HepG2 (cell line): ENCODE results near the gene BCDIN3D. TPM values are rescaled to one million over a fixed set of nuclear protein-coding genes. Genes with fewer than 3 reads are reported as not detected.

Experiments used
- ATAC-seq: fragments of 200-7000 bp; cut with Tn5 transposase; 3 replicates; pipeline ENCODE4 v1.9.1; 2020; ENCODE audit warnings: mild to moderate bottlenecking, moderate library complexity
- BruUV-seq: library from RNA; stranded (reverse); fragments of 400-500 nt; replicated peaks from 2 replicates; lab custom pipeline; 2021; lab: Mats Ljungman, UMichigan
- CTCF ChIA-PET: fragments of 300-600 bp; formaldehyde crosslinking; extraction: SDS; loops from one replicate; lab custom pipeline; 2021; ENCODE audit warnings: low total read pairs, inconsistent platforms, low intra/inter-chr PET ratio; lab: Yijun Ruan, JAX
- POLR2A ChIA-PET: fragments of 350-600 bp; sonication (Branson Sonifier 250); formaldehyde crosslinking; loops from one replicate; lab custom pipeline; 2020; ENCODE audit warnings: antibody characterized with exemption, inconsistent platforms; lab: Yijun Ruan, JAX
- DNase-seq: peaks from one replicate; pipeline ENCODE4 v3.0.0-alpha.2; 2015; ENCODE audit warnings: low spot score
- FAIRE-seq: peaks from 3 replicates; lab custom pipeline; 2011; peaks lifted over from hg19 to GRCh38; lab: Jason Lieb, UNC
- H2AFZ ChIP-seq: one replicate; pipeline ENCODE4 v1.6.1; 2011; ENCODE audit warnings: low read length, inconsistent platforms
- H3K27ac ChIP-seq: fragments of 300-600 bp; 3 replicates; pipeline ENCODE4 v1.8.0; 2011; ENCODE audit warnings: mixed run types, mild to moderate bottlenecking, mixed read lengths, low read length, inconsistent platforms; ENCODE audit not compliant: insufficient read depth; ENCODE audit errors: extremely low read length
- H3K27me3 ChIP-seq, 2 experiments: fragments of 200-600 bp in 1 of 2; 2 replicates in 1 of 2; 3 replicates in 1 of 2; pipeline versions ENCODE4 v1.6.0 to v1.8.0; 2011; ENCODE audit warnings: low read length in 2 of 2, mild to moderate bottlenecking in 2 of 2, moderate library complexity in 2 of 2, inconsistent platforms in 1 of 2; ENCODE audit not compliant: insufficient read depth in 2 of 2, control insufficient read depth in 1 of 2
- H3K36me3 ChIP-seq, 2 experiments: fragments of 200-600 bp in 1 of 2; replicated peaks in 1 of 2; 2 replicates in 1 of 2; 3 replicates in 1 of 2; pipeline versions ENCODE4 v1.5.1 to v1.8.0; 2011; ENCODE audit warnings: low read length in 2 of 2, inconsistent platforms in 1 of 2; ENCODE audit not compliant: insufficient read depth in 2 of 2, control insufficient read depth in 1 of 2
- H3K4me1 ChIP-seq: 2 replicates; pipeline ENCODE4 v1.5.1; 2012; ENCODE audit warnings: low read length, inconsistent platforms; ENCODE audit not compliant: insufficient read depth
- H3K4me2 ChIP-seq: 2 replicates; pipeline ENCODE4 v1.6.0; 2011; ENCODE audit warnings: low read depth, low read length, inconsistent platforms
- H3K4me3 ChIP-seq, 3 experiments: fragments of 200-600 bp in 1 of 3; sonication (generic), shearing (Covaris generic) in 1 of 3; replicated peaks in 1 of 3; 2 replicates each; pipeline ENCODE4 v1.5.1; 2011 to 2016; ENCODE audit warnings: low read length in 3 of 3, inconsistent platforms in 2 of 3, low read depth in 2 of 3, mild to moderate bottlenecking in 2 of 3, control low read depth in 1 of 3, mixed read lengths in 1 of 3; ENCODE audit not compliant: insufficient read depth in 1 of 3
- H3K79me2 ChIP-seq: one replicate; pipeline ENCODE4 v1.6.1; 2011; ENCODE audit warnings: low read length, inconsistent platforms; ENCODE audit not compliant: insufficient read depth
- H3K9ac ChIP-seq: 2 replicates; pipeline ENCODE4 v1.6.0; 2011; ENCODE audit warnings: mild to moderate bottlenecking, low read depth, low read length, inconsistent platforms; ENCODE audit not compliant: insufficient read depth
- H3K9me3 ChIP-seq: 2 replicates; pipeline ENCODE4 v1.5.1; 2012; ENCODE audit warnings: mild to moderate bottlenecking, low read length
- H4K20me1 ChIP-seq: 2 replicates; pipeline ENCODE4 v1.6.0; 2011; ENCODE audit warnings: inconsistent platforms, mild to moderate bottlenecking, low read length, moderate library complexity; ENCODE audit not compliant: insufficient read depth
- ETV6 ChIP-seq: sonication (generic); formaldehyde crosslinking; conservative IDR thresholded peaks from 2 replicates; pipeline ENCODE4 v1.4.0; 2020; ENCODE audit warnings: missing genetic modification reagents
- MATR3 ChIP-seq: sonication (generic); formaldehyde crosslinking; IDR thresholded peaks from 2 replicates; pipeline ENCODE4 v1.4.0; 2020; ENCODE audit warnings: missing genetic modification reagents
- SIN3A ChIP-seq: IDR thresholded peaks from 2 replicates; pipeline ENCODE4 v1.6.1; 2011; ENCODE audit warnings: low read depth, mild to moderate bottlenecking, control low read depth, low read length, borderline replicate concordance
- ZC3H13 ChIP-seq: sonication (generic); formaldehyde crosslinking; IDR thresholded peaks from 2 replicates; pipeline ENCODE4 v1.8.1; 2023; ENCODE audit warnings: mild to moderate bottlenecking, missing genetic modification reagents, moderate library complexity
- ZNF180 ChIP-seq: sonication (generic); formaldehyde crosslinking; IDR thresholded peaks from 2 replicates; pipeline ENCODE4 v1.4.0; 2020; ENCODE audit warnings: low read depth, missing genetic modification reagents, borderline replicate concordance
- ZNF34 ChIP-seq: sonication (generic); formaldehyde crosslinking; IDR thresholded peaks from 2 replicates; pipeline ENCODE4 v1.4.0; 2020; ENCODE audit warnings: mild to moderate bottlenecking, missing genetic modification reagents, borderline replicate concordance
- ZNF672 ChIP-seq: sonication (generic); formaldehyde crosslinking; IDR thresholded peaks from 2 replicates; pipeline ENCODE4 v1.8.1; 2022; ENCODE audit warnings: missing genetic modification reagents
- WGBS: methylation state at CpG from one replicate; pipeline ENCODE4 v1.1.6; 2017; ENCODE audit warnings: low lambda C conversion rate; 5-methylcytosine and 5-hydroxymethylcytosine counted together
- in situ Hi-C: cut with HindIII; loops from 2 replicates; pipeline ENCODE4 v1.10.0; 2017; ENCODE audit warnings: low pct_unique_long_range_greater_than_20kb; ENCODE audit not compliant: extremely low pct_ligation_motif_present
- intact Hi-C: fragments of 100-400 bp; cut with micrococcal nuclease; formaldehyde crosslinking; loops from one replicate; pipeline ENCODE4 v1.10.0; 2022; ENCODE audit not compliant: unreplicated experiment
- polyA plus RNA-seq, 8 experiments: library from polyadenylated mRNA; depleted of rRNA in 3 of 8; stranded (reverse) in 7 of 8; unstranded in 1 of 8; fragments of >200 nt; fragmentation: Illumina TruSeq in 4 of 8; extraction: Trizol in 4 of 8; gene quantifications; 2 replicates each; pipeline versions ENCODE4 v1.2.1 to v1.2.3, GENCODE V29; 2011 to 2016; ENCODE audit warnings: low read depth in 4 of 8, missing spikeins in 1 of 8, mixed read lengths in 1 of 8; ENCODE audit not compliant: insufficient read depth in 1 of 8
- total RNA-seq, 5 experiments: library from RNA; depleted of rRNA; stranded (reverse); fragments of >200 nt; fragmentation: Illumina TruSeq; extraction: Trizol; gene quantifications; 2 replicates each; pipeline ENCODE4 v1.2.3, GENCODE V29; 2016; ENCODE audit warnings: low read depth in 1 of 5
- TF ChIP-seq, protein P1 (sequence below): sonication (generic); formaldehyde crosslinking; IDR thresholded peaks from 2 replicates; pipeline ENCODE4 v1.4.0; 2020; ENCODE audit warnings: missing genetic modification reagents

The BCDIN3D gene
- total and polyA plus RNA-seq, 2 of the 13 experiments (the other 11 are each of a cell fraction or from before 2014, with no cell fraction given): 2.2 to 2.5 TPM

DNA sequence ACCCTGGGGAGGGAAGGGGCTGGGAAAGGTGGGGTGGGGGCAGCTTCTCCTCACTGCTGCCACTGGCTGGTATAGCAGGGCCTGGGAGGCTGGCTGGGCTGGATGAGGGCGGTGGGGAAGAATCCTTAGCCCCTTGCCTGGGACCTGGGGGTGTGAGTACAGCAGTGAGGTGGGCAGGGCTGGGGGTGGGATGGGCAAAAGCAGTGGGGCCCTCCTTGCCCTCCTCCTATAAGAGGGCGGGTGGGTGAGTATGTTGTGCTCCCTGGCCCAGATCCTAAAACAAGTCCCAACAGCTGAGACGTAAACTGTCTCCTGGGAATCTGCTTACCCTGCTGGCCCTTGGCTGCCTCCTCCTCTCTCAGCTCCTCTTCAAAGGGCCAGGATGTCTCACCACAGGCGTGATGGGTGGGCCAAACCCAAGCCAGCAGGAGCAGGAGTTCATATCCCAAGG lies 16.9 kb downstream of the BCDIN3D start (continued):
- TF ChIP-seq ZC3H13 (CRISPR knock-in tag): no peak
- TF ChIP-seq ZNF180: no peak
- TF ChIP-seq, protein P1, sequence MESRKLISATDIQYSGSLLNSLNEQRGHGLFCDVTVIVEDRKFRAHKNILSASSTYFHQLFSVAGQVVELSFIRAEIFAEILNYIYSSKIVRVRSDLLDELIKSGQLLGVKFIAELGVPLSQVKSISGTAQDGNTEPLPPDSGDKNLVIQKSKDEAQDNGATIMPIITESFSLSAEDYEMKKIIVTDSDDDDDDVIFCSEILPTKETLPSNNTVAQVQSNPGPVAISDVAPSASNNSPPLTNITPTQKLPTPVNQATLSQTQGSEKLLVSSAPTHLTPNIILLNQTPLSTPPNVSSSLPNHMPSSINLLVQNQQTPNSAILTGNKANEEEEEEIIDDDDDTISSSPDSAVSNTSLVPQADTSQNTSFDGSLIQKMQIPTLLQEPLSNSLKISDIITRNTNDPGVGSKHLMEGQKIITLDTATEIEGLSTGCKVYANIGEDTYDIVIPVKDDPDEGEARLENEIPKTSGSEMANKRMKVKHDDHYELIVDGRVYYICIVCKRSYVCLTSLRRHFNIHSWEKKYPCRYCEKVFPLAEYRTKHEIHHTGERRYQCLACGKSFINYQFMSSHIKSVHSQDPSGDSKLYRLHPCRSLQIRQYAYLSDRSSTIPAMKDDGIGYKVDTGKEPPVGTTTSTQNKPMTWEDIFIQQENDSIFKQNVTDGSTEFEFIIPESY (CRISPR knock-in tag): no peak
- TF ChIP-seq MATR3 (CRISPR knock-in tag): no peak
- no peak for TF ChIP-seq ZNF672 (CRISPR knock-in tag)
- TF ChIP-seq ETV6 (CRISPR knock-in tag): no peak
- no peak for TF ChIP-seq SIN3A

DNA sequence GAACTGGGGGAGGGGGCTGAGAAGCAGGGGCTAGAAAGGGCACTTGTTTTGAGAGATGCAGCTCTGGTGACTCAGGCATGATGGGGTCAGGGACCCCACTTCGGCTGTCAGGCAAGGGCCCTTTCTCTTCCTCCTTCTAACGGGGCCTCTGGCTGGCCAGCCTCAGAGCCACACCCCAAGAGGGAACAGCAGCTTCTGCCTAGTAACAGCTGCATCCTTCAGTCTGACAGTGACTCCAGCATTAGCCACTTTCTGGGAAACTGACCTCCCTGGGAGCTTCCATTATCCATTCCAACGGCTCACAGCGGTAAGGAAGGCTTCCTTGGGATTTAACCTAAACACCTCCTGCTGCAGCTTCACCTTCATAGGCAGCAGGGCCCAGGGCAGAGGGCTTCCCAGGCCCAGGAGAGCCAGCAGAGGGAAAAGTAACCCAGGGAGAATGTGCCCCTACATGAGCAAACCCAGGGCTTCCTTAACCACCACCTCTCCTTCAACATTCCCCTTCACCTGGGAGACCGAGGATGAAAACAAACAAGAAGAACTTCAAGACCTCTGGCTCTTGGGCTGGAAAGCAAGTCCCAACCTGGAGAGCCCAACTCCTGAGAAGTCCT lies 17.4 kb downstream of the BCDIN3D start:
- BruUV-seq: no TSS peak
- H3K4me2 ChIP-seq: no peak overlapping the region
- H3K36me3 ChIP-seq: peaks cover 0 to 4% of the 10 kb centered on the region in 2 experiments; a peak in 1 of 5 replicates
- no peak overlapping the region for H2AFZ ChIP-seq
- ChIA-PET POLR2A (interaction anchor here (1.6 kb wide), 1 partner anchor 84 kb away, joined by 5 read pairs; the partner anchor contains the start of gene TMBIM6), CTCF (no interaction called here)
- H3K27ac ChIP-seq: no peak overlapping the region
- no peaks in the 10 kb centered on the region for H3K9me3 ChIP-seq
- intact Hi-C loops: no loop called here
- DNase-seq (no peak), FAIRE-seq (no peak), ATAC-seq (no peak)
- no peak for TF ChIP-seq ZNF34 (CRISPR knock-in tag)
- in situ Hi-C loops: loop anchor here (5.0 kb wide), 1 partner anchor 33 kb away; no protein-coding TSS in a partner anchor
- H3K27me3 ChIP-seq: no peaks in the 10 kb centered on the region; a peak in 1 of 5 replicates
- WGBS: 96% methylated on average over 4 of the region's 5 CpGs
- H4K20me1 ChIP-seq: peaks cover 13% of the 10 kb centered on the region
- no peak overlapping the region for H3K4me3 ChIP-seq
- H3K4me1 ChIP-seq: peaks cover 64% of the 10 kb centered on the region
- peaks cover 30% of the 10 kb centered on the region for H3K79me2 ChIP-seq
- H3K9ac ChIP-seq: peak overlapping the region; percentile 7; the same call in 1 of the 2 replicates
